Neural cell (in vitro differentiated cells): ENCODE results near the gene HAND2. TPM values are rescaled to one million over a fixed set of nuclear protein-coding genes. Genes with fewer than 3 reads are reported as not detected.

Experiments
- H2AFZ ChIP-seq: fragments of 200-600, 300-800 bp; sonication (generic), shearing (Covaris generic); 2 replicates; pipeline ENCODE4 v1.6.0; 2014; ENCODE audit warnings: low read depth, mild to moderate bottlenecking, antibody characterized with exemption, low read length, moderate library complexity
- H3F3A ChIP-seq: fragments of 200-600 bp; shearing (Covaris generic); 2 replicates; pipeline ENCODE4 v1.6.1; 2016; ENCODE audit warnings: mild to moderate bottlenecking, moderate library complexity, mixed read lengths, antibody characterized with exemption, low read length; ENCODE audit not compliant: insufficient read depth, poor library complexity, severe bottlenecking
- H3K27ac ChIP-seq: fragments of 200-600, 300-800 bp; sonication (generic), shearing (Covaris generic); 2 replicates; pipeline ENCODE4 v1.5.1; 2014; ENCODE audit warnings: mild to moderate bottlenecking, low read length, moderate library complexity
- H3K27me3 ChIP-seq: fragments of 300-800, 200-600 bp; sonication (generic), shearing (Covaris generic); 2 replicates; pipeline ENCODE4 v1.6.0; 2014; ENCODE audit warnings: mild to moderate bottlenecking, low read depth, low read length, moderate library complexity; ENCODE audit not compliant: insufficient read depth
- H3K36me3 ChIP-seq: fragments of 300-800, 200-600 bp; sonication (generic), shearing (Covaris generic); 2 replicates; pipeline ENCODE4 v1.5.1; 2014; ENCODE audit warnings: mild to moderate bottlenecking, antibody characterized with exemption, low read length, moderate library complexity; ENCODE audit not compliant: insufficient read depth
- H3K4me2 ChIP-seq: fragments of 300-800, 200-600 bp; sonication (generic), shearing (Covaris generic); 2 replicates; pipeline ENCODE4 v1.6.0; 2014; ENCODE audit warnings: mild to moderate bottlenecking, low read length
- H3K4me3 ChIP-seq: fragments of 300-800, 200-600 bp; sonication (generic), shearing (Covaris generic); 2 replicates; pipeline ENCODE4 v1.5.1; 2014; ENCODE audit warnings: mild to moderate bottlenecking, low read length, moderate library complexity
- H3K79me2 ChIP-seq: fragments of 200-600 bp; shearing (Covaris generic); replicated peaks from 2 replicates; pipeline ENCODE4 v1.6.0; 2014; ENCODE audit warnings: mild to moderate bottlenecking, low read length, moderate library complexity; ENCODE audit not compliant: insufficient read depth
- H3K9ac ChIP-seq: fragments of 300-800, 200-600 bp; sonication (generic), shearing (Covaris generic); 2 replicates; pipeline ENCODE4 v1.6.1; 2016; ENCODE audit warnings: mild to moderate bottlenecking, low read length, mixed read lengths
- H3K9me2 ChIP-seq: fragments of 200-600 bp; shearing (Covaris generic); 2 replicates; pipeline ENCODE4 v1.6.1; 2016; ENCODE audit warnings: mild to moderate bottlenecking, low read length, mixed read lengths; ENCODE audit not compliant: insufficient read depth
- H3K9me3 ChIP-seq: fragments of 200-600, 300-800 bp; sonication (generic), shearing (Covaris generic); 2 replicates; pipeline ENCODE4 v1.6.1; 2016; ENCODE audit warnings: mild to moderate bottlenecking, mixed run types, low read length, moderate library complexity, mixed read lengths
- H4K20me1 ChIP-seq: fragments of 200-600 bp; shearing (Covaris generic); 2 replicates; pipeline ENCODE4 v1.6.1; 2016; ENCODE audit warnings: mild to moderate bottlenecking, mixed run types; ENCODE audit not compliant: insufficient read depth
- CTCF ChIP-seq: fragments of 450-650 bp; IDR thresholded peaks from 2 replicates; pipeline ENCODE4 v1.5.1; 2014; ENCODE audit warnings: antibody characterized with exemption, mild to moderate bottlenecking, moderate library complexity; ENCODE audit not compliant: poor library complexity, severe bottlenecking
- EP300 ChIP-seq: fragments of 450-650 bp; conservative IDR thresholded peaks from 2 replicates; pipeline ENCODE4 v1.6.1; 2014; ENCODE audit warnings: antibody characterized with exemption, mild to moderate bottlenecking, moderate library complexity; ENCODE audit not compliant: poor library complexity, severe bottlenecking
- EZH2 ChIP-seq: fragments of 200-600, 300-800 bp; shearing (Covaris generic), sonication (generic); IDR thresholded peaks from 2 replicates; pipeline ENCODE4 v1.6.1; 2014; ENCODE audit warnings: antibody characterized with exemption, low read length, borderline replicate concordance, mild to moderate bottlenecking; ENCODE audit not compliant: insufficient read depth, poor library complexity, severe bottlenecking
- MXI1 ChIP-seq: fragments of 450-650 bp; conservative IDR thresholded peaks from 2 replicates; pipeline ENCODE4 v1.6.1; 2014; ENCODE audit warnings: antibody characterized with exemption, mild to moderate bottlenecking; ENCODE audit not compliant: poor library complexity, severe bottlenecking
- POLR2AphosphoS5 ChIP-seq: IDR thresholded peaks from 2 replicates; pipeline ENCODE4 v1.6.1; 2012
- RAD21 ChIP-seq: fragments of 450-650 bp; conservative IDR thresholded peaks from 2 replicates; pipeline ENCODE4 v1.6.1; 2014; ENCODE audit warnings: antibody characterized with exemption, mild to moderate bottlenecking, moderate library complexity
- REST ChIP-seq: IDR thresholded peaks from 2 replicates; pipeline ENCODE4 v1.6.1; 2012; ENCODE audit warnings: borderline replicate concordance
- SMC3 ChIP-seq: fragments of 450-650 bp; conservative IDR thresholded peaks from 2 replicates; pipeline ENCODE4 v1.6.1; 2014; ENCODE audit warnings: antibody characterized with exemption, mild to moderate bottlenecking, moderate library complexity; ENCODE audit not compliant: poor library complexity
- TAF1 ChIP-seq: IDR thresholded peaks from 2 replicates; pipeline ENCODE4 v1.6.1; 2012; ENCODE audit warnings: low read depth
- polyA plus RNA-seq: library from polyadenylated mRNA; depleted of rRNA; stranded (reverse); fragments of >200 nt; gene quantifications from 2 replicates; pipeline ENCODE4 v1.2.3, GENCODE V29; 2014

HAND2 gene
- polyA plus RNA-seq, 1 donor from 2014 or later = not detected

GRCh38 chr4:173577963-173578362 lies 47.9 kb upstream of the HAND2 start:
- no peak overlapping the region for H2AFZ ChIP-seq
- H3K9me2 ChIP-seq = no peaks in the 10 kb centered on the region

GRCh38 chr4:173575482-173576152 lies 45.6 kb upstream of the HAND2 start:
- H3K27ac ChIP-seq = no peak overlapping the region
- no peaks in the 10 kb centered on the region for H3K79me2 ChIP-seq
- H3K9me3 ChIP-seq = no peaks in the 10 kb centered on the region
- no peak overlapping the region for H3K9ac ChIP-seq
- no peak overlapping the region for H2AFZ ChIP-seq
- no peaks in the 10 kb centered on the region for H3K9me2 ChIP-seq
- no peaks in the 10 kb centered on the region for H3F3A ChIP-seq
- H3K4me3 ChIP-seq = no peak overlapping the region
- H4K20me1 ChIP-seq = no peaks in the 10 kb centered on the region
- H3K36me3 ChIP-seq = no peaks in the 10 kb centered on the region
- H3K27me3 ChIP-seq = no peaks in the 10 kb centered on the region
- H3K4me2 ChIP-seq = no peak overlapping the region
- TF ChIP-seq EP300 = no peak
- TF ChIP-seq REST = no peak
- TF ChIP-seq POLR2AphosphoS5 = no peak
- TF ChIP-seq TAF1 = no peak
- TF ChIP-seq MXI1 = no peak
- no peak for TF ChIP-seq SMC3
- no peak for TF ChIP-seq RAD21
- TF ChIP-seq EZH2 = no peak

More at GRCh38 chr4:173577963-173578362, 47.9 kb upstream of the HAND2 start:
- no peak overlapping the region for H3K9ac ChIP-seq
- no peaks in the 10 kb centered on the region for H4K20me1 ChIP-seq
- no peak overlapping the region for H3K4me3 ChIP-seq
- no peaks in the 10 kb centered on the region for H3K36me3 ChIP-seq
- no peaks in the 10 kb centered on the region for H3K9me3 ChIP-seq
- no peak for TF ChIP-seq SMC3
- no peak for TF ChIP-seq EZH2
- no peak for TF ChIP-seq TAF1
- TF ChIP-seq POLR2AphosphoS5 = no peak
- no peak for TF ChIP-seq MXI1
- TF ChIP-seq EP300 = no peak
- no peak for TF ChIP-seq RAD21
- no peak for TF ChIP-seq REST
- no peak for TF ChIP-seq CTCF
- no peaks in the 10 kb centered on the region for H3F3A ChIP-seq
- no peaks in the 10 kb centered on the region for H3K79me2 ChIP-seq
- H3K4me2 ChIP-seq = no peak overlapping the region
- H3K27me3 ChIP-seq = no peaks in the 10 kb centered on the region
- no peak overlapping the region for H3K27ac ChIP-seq
